Measurements from ENCODE around the gene TMEM38B. TPM values are rescaled to one million over a fixed set of nuclear protein-coding genes. Genes with fewer than 3 reads are reported as not detected.
"Not testable (repeated sequence)": the region's sequence is repeated elsewhere in the genome, so short reads cannot be mapped to it uniquely, and the experiment has no call there.

The TMEM38B gene
- total RNA-seq, 1 donor = 17.9 TPM

- no peak overlapping the region for H3K4me3 ChIP-seq (ENCODE audit: low read length)
- peaks cover 13% of the 10 kb centered on the region for H3K4me1 ChIP-seq (ENCODE audit: insufficient read depth, low read length)
- H3K9me3 ChIP-seq (ENCODE audit: low read depth, low read length) = no peaks in the 10 kb centered on the region
- H3K27me3 ChIP-seq (ENCODE audit: insufficient read depth, low read length) = peaks cover 2% of the 10 kb centered on the region
Observed at GRCh38 chr9:105698348-105698870, 4.1 kb downstream of the TMEM38B start.

DNA sequence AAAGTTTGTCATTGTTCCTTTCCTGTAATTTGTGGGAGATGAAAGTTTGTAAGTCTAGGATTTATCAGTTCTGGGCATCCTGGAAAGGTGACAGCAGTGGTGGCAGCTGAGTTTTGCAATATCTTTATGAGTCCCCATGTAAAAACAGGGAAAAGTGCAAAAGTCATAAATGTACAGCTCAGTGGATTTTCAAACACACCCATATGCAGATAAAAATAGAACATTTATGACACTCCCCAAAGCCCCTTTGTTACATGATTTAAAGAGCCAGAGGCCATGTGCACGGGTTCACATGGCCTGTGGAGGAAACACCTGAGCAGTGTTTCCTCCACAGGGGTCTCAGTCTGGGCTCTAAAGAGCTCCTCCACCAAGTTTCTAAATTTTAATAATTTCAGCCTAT, 6.3 kb downstream of the TMEM38B start:
- Histone ChIP-seq H3K9me3 (ENCODE audit: low read depth, low read length) (no peaks in the 10 kb centered on the region), H3K27me3 (ENCODE audit: insufficient read depth, low read length) (no peaks in the 10 kb centered on the region), H3K4me3 (ENCODE audit: low read length) (no peak overlapping the region), H3K4me1 (ENCODE audit: insufficient read depth, low read length) (no peaks in the 10 kb centered on the region)

- no peaks in the 10 kb centered on the region for H3K27me3 ChIP-seq (ENCODE audit: insufficient read depth, low read length)
- H3K4me1 ChIP-seq (ENCODE audit: insufficient read depth, low read length) = no peaks in the 10 kb centered on the region
- no peaks in the 10 kb centered on the region for H3K9me3 ChIP-seq (ENCODE audit: low read depth, low read length)
- H3K4me3 ChIP-seq (ENCODE audit: low read length) = no peak overlapping the region
Observed at GRCh38 chr9:105701145-105701544, 6.8 kb downstream of the TMEM38B start.

DNA sequence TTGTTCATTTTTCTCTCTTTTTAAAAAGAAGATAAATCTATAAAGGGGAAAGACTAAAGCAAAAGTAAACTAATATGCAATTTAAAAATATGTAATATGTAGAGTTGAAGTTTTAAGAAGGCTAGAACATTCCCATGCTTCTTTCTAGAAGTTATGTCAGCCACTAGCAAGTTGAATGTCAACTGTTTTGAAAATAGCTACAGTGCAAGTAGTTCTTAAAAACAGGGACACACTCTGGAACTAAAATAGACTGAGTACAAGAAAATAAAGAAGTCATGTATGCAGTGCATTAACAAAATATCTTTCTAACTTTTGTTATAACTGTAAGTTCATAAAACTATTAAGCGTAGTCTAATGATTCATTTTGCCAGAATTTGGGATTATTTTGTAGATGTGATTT, 7.9 kb downstream of the TMEM38B start:
- no peaks in the 10 kb centered on the region for H3K27me3 ChIP-seq (ENCODE audit: insufficient read depth, low read length)
- H3K4me1 ChIP-seq (ENCODE audit: insufficient read depth, low read length) = no peaks in the 10 kb centered on the region
- H3K4me3 ChIP-seq (ENCODE audit: low read length) = no peak overlapping the region

DNA sequence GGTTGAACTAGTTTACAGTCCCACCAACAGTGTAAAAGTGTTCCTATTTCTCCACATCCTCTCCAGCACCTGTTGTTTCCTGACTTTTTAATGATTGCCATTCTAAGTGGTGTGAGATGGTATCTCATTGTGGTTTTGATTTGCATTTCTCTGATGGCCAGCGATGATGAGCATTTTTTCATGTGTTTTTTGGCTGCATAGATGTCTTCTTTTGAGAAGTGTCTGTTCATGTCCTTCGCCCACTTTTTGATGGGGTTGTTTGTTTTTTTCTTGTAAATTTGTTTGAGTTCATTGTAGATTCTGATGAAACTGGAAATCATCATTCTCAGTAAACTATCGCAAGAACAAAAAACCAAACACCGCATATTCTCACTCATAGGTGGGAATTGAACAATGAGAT, 9.3 kb downstream of the TMEM38B start:
- not testable (repeated sequence) for H3K27me3 ChIP-seq (ENCODE audit: insufficient read depth, low read length); H3K4me1 ChIP-seq (ENCODE audit: insufficient read depth, low read length); H3K4me3 ChIP-seq (ENCODE audit: low read length); H3K9me3 ChIP-seq (ENCODE audit: low read depth, low read length)

More for the DNA sequence above, 7.9 kb downstream of the TMEM38B start:
- no peaks in the 10 kb centered on the region for H3K9me3 ChIP-seq (ENCODE audit: low read depth, low read length)

GRCh38 chr9:105706156-105706555, 11.8 kb downstream of the TMEM38B start:
- H3K9me3 ChIP-seq (ENCODE audit: low read depth, low read length) = no peaks in the 10 kb centered on the region
- no peak overlapping the region for H3K4me3 ChIP-seq (ENCODE audit: low read length)
- H3K4me1 ChIP-seq (ENCODE audit: insufficient read depth, low read length) = no peaks in the 10 kb centered on the region
- no peaks in the 10 kb centered on the region for H3K27me3 ChIP-seq (ENCODE audit: insufficient read depth, low read length)

GRCh38 chr9:105708405-105708804, 14.1 kb downstream of the TMEM38B start:
- H3K27me3 ChIP-seq (ENCODE audit: insufficient read depth, low read length) = no peaks in the 10 kb centered on the region
- no peak overlapping the region for H3K4me3 ChIP-seq (ENCODE audit: low read length)
- H3K9me3 ChIP-seq (ENCODE audit: low read depth, low read length) = no peaks in the 10 kb centered on the region
- H3K4me1 ChIP-seq (ENCODE audit: insufficient read depth, low read length) = no peaks in the 10 kb centered on the region

- Histone ChIP-seq H3K4me1 (ENCODE audit: insufficient read depth, low read length) (no peaks in the 10 kb centered on the region), H3K4me3 (ENCODE audit: low read length) (no peak overlapping the region), H3K27me3 (ENCODE audit: insufficient read depth, low read length) (no peaks in the 10 kb centered on the region), H3K9me3 (ENCODE audit: low read depth, low read length) (no peaks in the 10 kb centered on the region)
Observed at GRCh38 chr9:105710638-105711037, 16.3 kb downstream of the TMEM38B start.

DNA sequence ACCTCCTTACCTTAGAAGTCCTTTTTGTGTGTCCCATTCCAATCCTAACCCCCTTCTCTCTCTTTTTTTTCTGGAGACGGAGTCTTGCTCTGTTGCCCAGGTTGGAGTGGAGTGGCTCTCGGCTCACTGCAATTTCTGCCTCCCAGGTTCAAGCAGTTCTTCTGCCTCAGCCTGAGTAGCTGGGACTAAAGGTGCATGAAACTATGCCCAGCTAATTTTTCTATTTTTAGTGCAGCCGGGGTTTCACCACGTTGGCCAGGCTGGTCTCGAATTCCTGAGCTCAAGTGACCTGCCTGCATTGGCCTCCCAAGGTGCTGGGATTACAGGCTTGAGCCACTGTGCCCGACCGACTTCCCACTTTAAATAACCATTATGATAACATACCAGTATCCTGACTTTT, 17.5 kb downstream of the TMEM38B start:
- no peaks in the 10 kb centered on the region for H3K9me3 ChIP-seq (ENCODE audit: low read depth, low read length)
- H3K4me3 ChIP-seq (ENCODE audit: low read length) = no peak overlapping the region
- H3K4me1 ChIP-seq (ENCODE audit: insufficient read depth, low read length) = no peaks in the 10 kb centered on the region
- H3K27me3 ChIP-seq (ENCODE audit: insufficient read depth, low read length) = no peaks in the 10 kb centered on the region

DNA sequence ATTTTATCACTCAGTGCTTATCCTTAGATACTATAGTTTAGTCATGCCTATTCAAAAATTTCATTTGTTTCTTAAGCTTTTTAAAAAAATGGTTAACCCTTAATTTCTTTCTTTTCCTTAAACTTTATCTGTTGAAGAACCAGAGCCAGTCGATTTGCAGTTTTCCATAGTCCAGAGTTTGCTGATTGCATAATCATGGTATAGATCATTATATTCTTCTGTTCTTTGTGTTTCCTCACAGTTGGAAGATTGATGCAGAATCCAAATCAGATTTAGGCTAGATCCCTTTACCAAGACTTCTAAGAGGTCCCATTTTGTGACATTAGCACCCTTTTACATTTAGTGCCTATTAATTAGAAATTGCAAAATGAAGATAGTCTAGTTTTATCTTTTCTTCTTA, 18.0 kb downstream of the TMEM38B start:
- H3K4me3 ChIP-seq (ENCODE audit: low read length) = no peak overlapping the region
- H3K27me3 ChIP-seq (ENCODE audit: insufficient read depth, low read length) = no peaks in the 10 kb centered on the region
- no peaks in the 10 kb centered on the region for H3K9me3 ChIP-seq (ENCODE audit: low read depth, low read length)
- H3K4me1 ChIP-seq (ENCODE audit: insufficient read depth, low read length) = no peaks in the 10 kb centered on the region

DNA sequence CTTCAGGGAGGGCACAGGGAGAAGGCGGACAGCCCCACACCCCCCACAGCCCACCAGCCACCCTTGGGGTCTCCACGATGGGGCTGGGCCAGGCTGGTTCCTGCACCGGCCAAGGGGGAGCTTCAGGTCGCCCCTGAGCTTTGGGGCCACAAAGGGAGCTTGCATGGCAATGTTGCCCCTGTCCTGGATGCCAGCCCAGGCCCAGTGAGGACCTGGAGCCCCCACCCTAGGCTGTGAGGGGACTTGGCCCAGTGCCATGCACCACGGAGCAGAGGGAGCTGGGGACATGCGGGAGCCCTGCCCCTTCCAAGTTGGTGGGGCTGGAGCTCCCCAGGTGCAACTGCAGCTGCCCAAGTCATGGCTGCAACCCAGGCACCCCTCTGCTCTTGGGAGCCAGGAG, 18.4 kb downstream of the TMEM38B start:
- Histone ChIP-seq H3K27me3 (ENCODE audit: insufficient read depth, low read length) (no peaks in the 10 kb centered on the region), H3K4me1 (ENCODE audit: insufficient read depth, low read length) (no peaks in the 10 kb centered on the region), H3K9me3 (ENCODE audit: low read depth, low read length) (no peaks in the 10 kb centered on the region), H3K4me3 (ENCODE audit: low read length) (no peak overlapping the region)

DNA sequence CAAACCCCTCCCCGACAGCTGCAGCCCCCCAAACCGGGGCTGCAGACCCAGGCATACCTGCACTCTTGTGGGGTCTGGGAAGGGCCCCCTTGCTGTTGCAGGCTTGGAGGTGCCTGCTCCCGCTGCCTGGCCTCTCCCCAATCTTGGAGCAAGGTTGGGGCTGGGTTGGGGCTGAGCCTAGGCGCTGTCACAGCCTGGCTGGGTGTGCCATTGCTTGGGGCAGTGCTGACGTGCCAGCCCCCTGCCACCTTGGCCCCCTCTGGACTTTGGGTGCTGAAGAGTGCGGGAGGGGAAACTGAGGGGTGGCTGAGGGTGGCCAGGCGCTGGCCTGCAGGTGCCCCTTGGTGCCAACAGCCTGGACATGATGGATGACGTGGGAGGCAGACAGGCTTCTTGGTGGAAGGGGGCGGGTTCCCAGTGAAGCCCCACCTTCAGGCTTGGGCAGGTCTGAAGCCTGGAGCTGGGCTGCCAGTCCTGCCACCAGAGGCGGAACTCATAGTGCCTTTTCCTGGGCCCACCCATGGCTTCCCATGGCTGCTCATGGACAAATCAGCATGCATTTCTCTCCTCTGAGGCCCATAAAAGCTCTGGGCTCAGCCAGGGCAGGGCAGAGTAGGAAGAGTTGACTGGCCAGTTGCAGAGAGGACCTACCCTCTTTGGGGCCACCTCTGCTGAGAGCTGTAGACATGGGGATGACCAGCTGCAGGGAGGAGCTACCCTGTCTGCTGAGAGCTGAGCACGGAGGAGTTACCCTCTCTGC, 19.1 kb downstream of the TMEM38B start:
- Histone ChIP-seq H3K4me1 (ENCODE audit: insufficient read depth, low read length) (no peaks in the 10 kb centered on the region), H3K4me3 (ENCODE audit: low read length) (no peak overlapping the region), H3K9me3 (ENCODE audit: low read depth, low read length) (no peaks in the 10 kb centered on the region), H3K27me3 (ENCODE audit: insufficient read depth, low read length) (no peaks in the 10 kb centered on the region)

GRCh38 chr9:105714020-105714331, 19.6 kb downstream of the TMEM38B start:
- H3K4me3 ChIP-seq (ENCODE audit: low read length) = no peak overlapping the region
- no peaks in the 10 kb centered on the region for H3K27me3 ChIP-seq (ENCODE audit: insufficient read depth, low read length)
- no peaks in the 10 kb centered on the region for H3K9me3 ChIP-seq (ENCODE audit: low read depth, low read length)
- no peaks in the 10 kb centered on the region for H3K4me1 ChIP-seq (ENCODE audit: insufficient read depth, low read length)

DNA sequence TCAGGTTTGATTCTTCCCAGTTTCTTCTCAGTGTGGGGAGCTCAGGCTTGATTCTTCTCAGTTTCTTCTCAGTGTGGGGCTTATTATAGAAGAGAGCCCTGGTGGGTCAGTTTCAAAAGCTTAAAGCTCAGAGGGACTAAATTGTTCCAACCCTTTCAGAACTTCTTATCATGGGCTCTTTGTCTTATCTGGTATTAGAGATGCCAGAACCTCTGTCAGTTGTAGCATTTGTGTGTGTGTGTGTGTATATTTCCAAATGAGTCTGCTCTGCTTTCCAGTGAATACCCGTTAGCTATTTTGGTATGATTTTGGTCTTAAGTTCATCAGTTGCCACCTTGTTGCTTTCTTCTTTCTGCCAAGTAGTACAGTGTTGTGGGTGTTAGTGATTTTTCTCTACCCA, 21.8 kb downstream of the TMEM38B start:
- no peaks in the 10 kb centered on the region for H3K4me1 ChIP-seq (ENCODE audit: insufficient read depth, low read length)
- no peaks in the 10 kb centered on the region for H3K27me3 ChIP-seq (ENCODE audit: insufficient read depth, low read length)
- no peaks in the 10 kb centered on the region for H3K9me3 ChIP-seq (ENCODE audit: low read depth, low read length)

DNA sequence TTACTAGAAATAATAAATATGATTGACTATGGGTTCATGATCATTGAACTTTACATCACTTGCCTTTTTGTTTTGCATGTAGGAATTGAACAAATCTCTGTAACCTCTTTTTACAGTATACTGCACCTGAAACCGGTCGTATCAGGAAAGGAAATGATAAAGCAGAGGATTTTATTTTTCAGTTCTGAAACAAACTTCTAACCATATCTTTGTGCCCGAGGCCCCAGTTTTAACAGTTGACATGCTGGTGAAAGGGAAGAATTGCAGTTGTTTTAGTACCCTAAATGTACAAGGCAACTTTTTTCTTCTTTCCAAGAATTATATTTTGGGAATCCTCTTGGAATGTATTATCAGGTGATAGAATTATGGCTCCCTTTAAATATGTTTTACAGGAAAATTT, 27.8 kb downstream of the TMEM38B start:
- Histone ChIP-seq H3K9me3 (ENCODE audit: low read depth, low read length) (no peaks in the 10 kb centered on the region), H3K27me3 (ENCODE audit: insufficient read depth, low read length) (no peaks in the 10 kb centered on the region), H3K4me1 (ENCODE audit: insufficient read depth, low read length) (no peaks in the 10 kb centered on the region), H3K4me3 (ENCODE audit: low read length) (no peak overlapping the region)

More for the DNA sequence above, 21.8 kb downstream of the TMEM38B start:
- H3K4me3 ChIP-seq (ENCODE audit: low read length) = no peak overlapping the region

DNA sequence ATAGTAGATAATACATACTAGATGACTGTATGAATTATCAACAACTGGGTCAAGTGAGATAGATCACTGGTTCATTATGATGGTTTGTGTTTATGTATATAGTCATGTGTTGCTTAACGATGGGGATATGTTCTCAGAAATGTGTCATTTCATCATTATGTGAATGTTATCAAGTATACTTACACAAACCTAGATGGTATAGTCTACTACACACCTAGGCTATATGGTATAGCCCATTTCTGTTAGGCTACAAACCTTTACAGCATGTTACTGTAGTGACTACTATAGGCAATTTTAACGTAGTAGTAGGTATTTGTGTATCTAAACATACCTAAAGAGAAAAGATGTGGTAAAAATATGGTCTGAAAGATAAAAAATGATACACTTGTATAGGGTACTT, 31.0 kb downstream of the TMEM38B start:
- Histone ChIP-seq H3K9me3 (ENCODE audit: low read depth, low read length) (no peaks in the 10 kb centered on the region), H3K27me3 (ENCODE audit: insufficient read depth, low read length) (no peaks in the 10 kb centered on the region), H3K4me3 (ENCODE audit: low read length) (no peak overlapping the region), H3K4me1 (ENCODE audit: insufficient read depth, low read length) (no peaks in the 10 kb centered on the region)

Data from mononuclear cell (primary cell).